RWPE2 (cell line): ENCODE results near the gene KLHL21.

ENCODE experiments used
- ATAC-seq: fragments of 200-7000 bp; cut with Tn5 transposase; 3 replicates; pipeline ENCODE4 v1.9.1; 2021; ENCODE audit warnings: low read depth
- DNase-seq: peaks from one replicate; pipeline ENCODE4 v3.0.0-alpha.2; 2020; ENCODE audit warnings: low spot score
- H3K27ac ChIP-seq: fragments of 450-650 bp; 2 replicates; pipeline ENCODE4 v1.5.1; 2017; ENCODE audit warnings: mild to moderate bottlenecking; ENCODE audit not compliant: poor library complexity, severe bottlenecking
- H3K27me3 ChIP-seq: fragments of 250-450 bp; sonication (Bioruptor Pico); 2 replicates; pipeline ENCODE4 v1.5.1; 2021; ENCODE audit warnings: mild to moderate bottlenecking, moderate library complexity; ENCODE audit not compliant: insufficient read depth, poor library complexity, severe bottlenecking
- H3K36me3 ChIP-seq: fragments of 250-450 bp; sonication (Bioruptor Pico); 2 replicates; pipeline ENCODE4 v1.5.1; 2020; ENCODE audit warnings: low read depth, mild to moderate bottlenecking, moderate library complexity
- H3K4me1 ChIP-seq: fragments of 250-450 bp; sonication (Bioruptor Pico); 2 replicates; pipeline ENCODE4 v1.5.1; 2021; ENCODE audit warnings: mild to moderate bottlenecking, moderate library complexity; ENCODE audit not compliant: insufficient read depth, poor library complexity, severe bottlenecking
- H3K4me3 ChIP-seq: fragments of 250-450 bp; sonication (Bioruptor Pico); 2 replicates; pipeline ENCODE4 v1.5.1; 2021; ENCODE audit warnings: mild to moderate bottlenecking, moderate library complexity; ENCODE audit not compliant: severe bottlenecking
- H3K9me3 ChIP-seq: fragments of 250-450 bp; sonication (Bioruptor Pico); 2 replicates; pipeline ENCODE4 v1.5.1; 2021; ENCODE audit warnings: mild to moderate bottlenecking, moderate library complexity; ENCODE audit not compliant: severe bottlenecking
- CTCF ChIP-seq: fragments of 450-650 bp; IDR thresholded peaks from one replicate; pipeline ENCODE4 v1.5.1; 2017; ENCODE audit warnings: mild to moderate bottlenecking, moderate library complexity; ENCODE audit not compliant: poor library complexity, severe bottlenecking

The KLHL21 gene

GRCh38 chr1:6612641-6613360 lies 10.1 kb upstream of the KLHL21 start:
- TF ChIP-seq CTCF = no peak
- H3K27me3 ChIP-seq = no peaks in the 10 kb centered on the region
- peaks cover 14% of the 10 kb centered on the region for H3K4me1 ChIP-seq
- H3K27ac ChIP-seq = peak overlapping the region; percentile 71
- H3K4me3 ChIP-seq = peak overlapping the region; percentile 66
- DNase-seq = no peak
- H3K9me3 ChIP-seq = no peaks in the 10 kb centered on the region
- ATAC-seq = peak; percentile 40
- peaks cover 13% of the 10 kb centered on the region for H3K36me3 ChIP-seq

- DNase-seq (no peak), ATAC-seq (no peak)
- peaks cover 23% of the 10 kb centered on the region for H3K4me1 ChIP-seq
- no peaks in the 10 kb centered on the region for H3K9me3 ChIP-seq
- H3K36me3 ChIP-seq = peaks cover 8% of the 10 kb centered on the region
- no peaks in the 10 kb centered on the region for H3K27me3 ChIP-seq
- H3K4me3 ChIP-seq = peak overlapping the region; percentile 52
- H3K27ac ChIP-seq = peak overlapping the region; percentile 85
- TF ChIP-seq CTCF = no peak
Measured at GRCh38 chr1:6603915-6604558, 1.4 kb upstream of the KLHL21 start.

GRCh38 chr1:6603238-6603914 lies 707 bp upstream of the KLHL21 start:
- Histone ChIP-seq H3K27ac (peak overlapping the region; percentile 85), H3K4me3 (peak overlapping the region; percentile 52), H3K36me3 (peaks cover 14% of the 10 kb centered on the region), H3K4me1 (peaks cover 25% of the 10 kb centered on the region), H3K9me3 (no peaks in the 10 kb centered on the region), H3K27me3 (no peaks in the 10 kb centered on the region)
- DNase-seq (no peak), ATAC-seq (peak; percentile 3; the same call in 1 of the 3 replicates)
- no peak for TF ChIP-seq CTCF

- H3K27me3 ChIP-seq = no peaks in the 10 kb centered on the region
- peak overlapping the region; percentile 52 for H3K4me3 ChIP-seq
- peaks cover 25% of the 10 kb centered on the region for H3K4me1 ChIP-seq
- peaks cover 27% of the 10 kb centered on the region for H3K36me3 ChIP-seq
- H3K27ac ChIP-seq = peak overlapping the region; percentile 85
- DNase-seq (no peak), ATAC-seq (peak; percentile 22)
- TF ChIP-seq CTCF = peak; percentile 17
- no peaks in the 10 kb centered on the region for H3K9me3 ChIP-seq
Measured at GRCh38 chr1:6601923-6602668, 573 bp downstream of the KLHL21 start.
